K562 (cell line): ENCODE results near the gene OR2F1. TPM values are rescaled to one million over a fixed set of nuclear protein-coding genes. Genes with fewer than 3 reads are reported as not detected.

ENCODE experiments used
- ATAC-seq: fragments of 200-7000 bp; cut with Tn5 transposase; 3 replicates; pipeline ENCODE4 v1.9.1; 2020; ENCODE audit warnings: moderate library complexity
- BruUV-seq: library from RNA; stranded (reverse); fragments of 400-500 nt; replicated peaks from 2 replicates; lab custom pipeline; 2021; lab: Mats Ljungman, UMichigan
- CTCF ChIA-PET: fragments of 300-600 bp; formaldehyde crosslinking; extraction: SDS; loops from one replicate; lab custom pipeline; 2021; ENCODE audit warnings: low intra/inter-chr PET ratio; lab: Yijun Ruan, JAX
- POLR2A ChIA-PET: fragments of 300-600, 350-650 bp; sonication (Branson Sonifier 250); formaldehyde crosslinking; extraction: SDS; loops from one replicate; lab custom pipeline; 2021; ENCODE audit warnings: antibody characterized with exemption, inconsistent platforms; lab: Yijun Ruan, JAX
- DNase-seq, 4 experiments: peaks; one replicate each; pipeline versions ENCODE4 v3.0.0 to v3.0.0-alpha.2; 2011 to 2018; ENCODE audit warnings: low spot score in 3 of 4, mixed read lengths in 3 of 4; ENCODE audit errors: extremely low read depth in 1 of 4
- FAIRE-seq: peaks from 2 replicates; lab custom pipeline; 2011; peaks lifted over from hg19 to GRCh38; lab: Jason Lieb, UNC
- H2AFZ ChIP-seq: 2 replicates; pipeline ENCODE4 v1.6.0; 2011; ENCODE audit warnings: low read depth, low read length, control low read depth, inconsistent platforms
- H3K27ac ChIP-seq: fragments of 200-600 bp; 3 replicates; pipeline ENCODE4 v1.8.0; 2011; ENCODE audit warnings: low read depth, mild to moderate bottlenecking, control low read depth, inconsistent platforms, low read length, moderate library complexity, mixed read lengths; ENCODE audit errors: extremely low read depth
- H3K27me3 ChIP-seq, 2 experiments: fragments of 300-600 bp in 1 of 2; 2 replicates in 1 of 2; 3 replicates in 1 of 2; pipeline versions ENCODE4 v1.6.0 to v1.8.0; 2011; ENCODE audit warnings: inconsistent platforms in 2 of 2, low read length in 2 of 2, mild to moderate bottlenecking in 1 of 2, mixed read lengths in 1 of 2, moderate library complexity in 1 of 2; ENCODE audit not compliant: control insufficient read depth in 2 of 2, insufficient read depth in 2 of 2
- H3K36me3 ChIP-seq: fragments of 300-600 bp; 3 replicates; pipeline ENCODE4 v1.8.0; 2011; ENCODE audit warnings: mild to moderate bottlenecking, low read length, inconsistent platforms; ENCODE audit not compliant: control insufficient read depth, insufficient read depth
- H3K4me1 ChIP-seq, 2 experiments: fragments of 200-600 bp in 1 of 2; replicated peaks in 1 of 2; 2 replicates in 1 of 2; 3 replicates in 1 of 2; pipeline versions ENCODE4 v1.5.1 to v1.8.0; 2011; ENCODE audit warnings: inconsistent platforms in 2 of 2, low read length in 2 of 2, mild to moderate bottlenecking in 1 of 2, mixed read lengths in 1 of 2, moderate library complexity in 1 of 2; ENCODE audit not compliant: control insufficient read depth in 2 of 2, insufficient read depth in 2 of 2
- H3K4me2 ChIP-seq: 2 replicates; pipeline ENCODE4 v1.6.1; 2011; ENCODE audit warnings: low read length, control low read depth, inconsistent platforms, mixed read lengths; ENCODE audit not compliant: insufficient read depth
- H3K4me3 ChIP-seq: fragments of 200-600 bp; sonication (generic), shearing (Covaris generic); 2 replicates; pipeline ENCODE4 v1.5.1; 2016; ENCODE audit warnings: control low read depth, inconsistent platforms
- H3K79me2 ChIP-seq: fragments of 200-600 bp; 3 replicates; pipeline ENCODE4 v1.8.0; 2011; ENCODE audit warnings: low read length, inconsistent platforms; ENCODE audit not compliant: control insufficient read depth, insufficient read depth
- H3K9ac ChIP-seq, 2 experiments: 2 replicates each; pipeline versions ENCODE4 v1.6.0 to v1.6.1; 2011; ENCODE audit warnings: low read depth in 2 of 2, low read length in 2 of 2, control low read depth in 1 of 2, inconsistent platforms in 1 of 2, mild to moderate bottlenecking in 1 of 2, mixed read lengths in 1 of 2; ENCODE audit not compliant: insufficient read depth in 1 of 2
- H3K9me1 ChIP-seq: one replicate; pipeline ENCODE4 v1.6.0; 2011; ENCODE audit warnings: inconsistent platforms, mild to moderate bottlenecking, low read length, moderate library complexity; ENCODE audit not compliant: control insufficient read depth, insufficient read depth
- H3K9me3 ChIP-seq: replicated peaks from 2 replicates; pipeline ENCODE4 v1.5.1; 2011; ENCODE audit warnings: low read depth, low read length, inconsistent platforms; ENCODE audit not compliant: control insufficient read depth, insufficient read depth
- H4K20me1 ChIP-seq: replicated peaks from 2 replicates; pipeline ENCODE4 v1.6.1; 2011; ENCODE audit warnings: low read length, inconsistent platforms, mixed read lengths; ENCODE audit not compliant: control insufficient read depth, insufficient read depth
- CBFA2T3 ChIP-seq: fragments of 450-650 bp; IDR thresholded peaks from 2 replicates; pipeline ENCODE4 v1.6.1; 2017
- CCNT2 ChIP-seq: IDR thresholded peaks from 2 replicates; pipeline ENCODE4 v1.6.1; 2011; ENCODE audit warnings: borderline replicate concordance, low read depth, mild to moderate bottlenecking, moderate library complexity, mixed read lengths, low read length; ENCODE audit not compliant: insufficient read length; ENCODE audit errors: extremely low read depth
- CXXC5 ChIP-seq: fragments of 250-450 bp; sonication (Bioruptor Pico); IDR thresholded peaks from 2 replicates; pipeline ENCODE4 v1.8.0; 2022; ENCODE audit warnings: inconsistent platforms, mild to moderate bottlenecking, moderate library complexity
- FOXM1 ChIP-seq, 2 experiments: fragments of 450-650 bp in 1 of 2; sonication (generic) in 1 of 2; formaldehyde crosslinking in 1 of 2; IDR thresholded peaks; 2 replicates each; pipeline versions ENCODE4 v1.6.1 to v1.9.0; 2017 to 2022; ENCODE audit warnings: low read depth in 2 of 2, mild to moderate bottlenecking in 2 of 2, missing genetic modification reagents in 1 of 2, moderate library complexity in 1 of 2
- HINFP ChIP-seq: fragments of 450-650 bp; conservative IDR thresholded peaks from 2 replicates; pipeline ENCODE4 v1.6.1; 2016; ENCODE audit warnings: missing genetic modification characterization, low read depth, mild to moderate bottlenecking, control low read depth, missing compliant biosample characterization
- KLF10 ChIP-seq: fragments of 250-450 bp; sonication (Bioruptor Pico); IDR thresholded peaks from 2 replicates; pipeline ENCODE4 v1.6.1; 2021; ENCODE audit warnings: matching md5 sums
- KLF16 ChIP-seq: IDR thresholded peaks from 2 replicates; pipeline ENCODE4 v1.6.1; 2016; ENCODE audit warnings: antibody characterized with exemption
- PRPF4 ChIP-seq: fragments of 200-400 bp; formaldehyde crosslinking; IDR thresholded peaks from one replicate; pipeline ENCODE4 v1.6.1; 2017; ENCODE audit warnings: low read length, low read depth, mild to moderate bottlenecking; ENCODE audit not compliant: insufficient read depth, poor library complexity, severe bottlenecking
- PYGO2 ChIP-seq: fragments of 450-650 bp; IDR thresholded peaks from 2 replicates; pipeline ENCODE4 v1.6.1; 2016; ENCODE audit warnings: mild to moderate bottlenecking, missing genetic modification characterization, moderate library complexity, missing compliant biosample characterization
- RBFOX2 ChIP-seq: fragments of 200-400 bp; formaldehyde crosslinking; IDR thresholded peaks from 2 replicates; pipeline ENCODE4 v1.6.1; 2017; ENCODE audit warnings: low read depth, mild to moderate bottlenecking, low read length, moderate library complexity
- SMAD2 ChIP-seq: fragments of 150-350 bp; IDR thresholded peaks from 2 replicates; pipeline ENCODE4 v1.6.1; 2014; ENCODE audit warnings: low read depth, mild to moderate bottlenecking, low read length
- SMAD3 ChIP-seq: fragments of 450-650 bp; formaldehyde crosslinking; conservative IDR thresholded peaks from 2 replicates; pipeline ENCODE4 v1.4.0; 2020; ENCODE audit warnings: mild to moderate bottlenecking
- SREBF2 ChIP-seq: sonication (generic); formaldehyde crosslinking; IDR thresholded peaks from 2 replicates; pipeline ENCODE4 v1.4.0; 2020; ENCODE audit warnings: mild to moderate bottlenecking, missing genetic modification reagents
- STAT6 ChIP-seq: sonication (generic); formaldehyde crosslinking; IDR thresholded peaks from 2 replicates; pipeline ENCODE4 v1.8.1; 2023; ENCODE audit warnings: mild to moderate bottlenecking, missing genetic modification reagents
- ZBTB43 ChIP-seq: sonication (generic); formaldehyde crosslinking; IDR thresholded peaks from 2 replicates; pipeline ENCODE4 v1.8.0; 2023; ENCODE audit warnings: mild to moderate bottlenecking, missing genetic modification reagents
- ZNF175 ChIP-seq: fragments of 200-800 bp; sonication (Bioruptor generic); IDR thresholded peaks from 2 replicates; pipeline ENCODE4 v1.6.1; 2016; ENCODE audit warnings: low read depth, mild to moderate bottlenecking, missing genetic modification characterization, missing compliant biosample characterization
- WGBS: fragments of 100-300 bp; shearing (Covaris generic); methylation state at CpG from one replicate; pipeline ENCODE4 v1.1.6; 2016; ENCODE audit warnings: low coverage, mixed read lengths; ENCODE audit not compliant: insufficient coverage; ENCODE audit errors: missing lambda C conversion rate; 5-methylcytosine and 5-hydroxymethylcytosine counted together
- in situ Hi-C: fragments of 300-500 bp; cut with MboI; formaldehyde crosslinking; loops from 4 replicates; pipeline ENCODE4 v1.15.0; 2018; ENCODE audit warnings: inconsistent platforms, mixed read lengths
- intact Hi-C: fragments of 100-400 bp; cut with micrococcal nuclease; formaldehyde crosslinking; loops from 2 replicates; pipeline ENCODE4 v1.14.2; 2022
- polyA plus RNA-seq, 8 experiments: library from polyadenylated mRNA; depleted of rRNA in 4 of 8; stranded (reverse) in 5 of 8; unstranded in 3 of 8; fragments of >200 nt; fragmentation: Nextera tagmentation in 2 of 8; fragmentation: Illumina TruSeq in 1 of 8; extraction: Ambion mirVana in 2 of 8; extraction: Trizol in 1 of 8; gene quantifications; 2 replicates each; pipeline versions ENCODE4 v1.2.1 to v1.2.3, GENCODE V29; 2011 to 2014; ENCODE audit warnings: inconsistent platforms in 1 of 8, missing spikeins in 1 of 8
- total RNA-seq, 7 experiments: library from RNA; depleted of rRNA in 6 of 7; stranded (reverse); fragments of >200 nt in 6 of 7; fragmentation: Illumina TruSeq in 2 of 7; extraction: Trizol in 2 of 7; gene quantifications; 2 replicates each; pipeline versions ENCODE4 v1.2.1 to v1.2.3, GENCODE V29; 2011 to 2021; ENCODE audit warnings: low replicate concordance in 1 of 7

OR2F1 gene
- total and polyA plus RNA-seq, 9 of the 15 experiments (the other 6 are each of a cell fraction or from before 2014, with no cell fraction given): not detected

- TF ChIP-seq STAT6: no peak
- TF ChIP-seq RBFOX2: no peak
- no peak for TF ChIP-seq CXXC5 (CRISPR knock-in tag)
Measured at GRCh38 chr7:143965280-143965679, 10.6 kb downstream of the OR2F1 start (continued).

GRCh38 chr7:143967398-143967797, 12.8 kb downstream of the OR2F1 start:
- intact Hi-C loops: no loop called here
- DNase-seq: no peak
- no peaks in the 10 kb centered on the region for H3K4me1 ChIP-seq
- H3K27me3 ChIP-seq: no peaks in the 10 kb centered on the region
- no peaks in the 10 kb centered on the region for H3K9me1 ChIP-seq
- H3K27ac ChIP-seq: no peak overlapping the region
- no peak overlapping the region for H3K4me3 ChIP-seq
- CTCF ChIA-PET: no interaction called here
- H3K79me2 ChIP-seq: no peaks in the 10 kb centered on the region
- no peak for FAIRE-seq
- no peaks in the 10 kb centered on the region for H3K9me3 ChIP-seq
- TF ChIP-seq KLF10: no peak
- no peak for TF ChIP-seq PRPF4
- no peak for TF ChIP-seq ZNF175 (CRISPR knock-in tag)
- no peak for TF ChIP-seq FOXM1 (IDR thresholded peaks at IDR 0.05; ENCODE audit: low read depth)
- TF ChIP-seq FOXM1 (CRISPR knock-in tag; IDR thresholded peaks at IDR 0.05; ENCODE audit: low read depth): no peak
- no peak for TF ChIP-seq SMAD3
- no peak for TF ChIP-seq CBFA2T3
- no peak for TF ChIP-seq ZBTB43 (CRISPR knock-in tag)
- TF ChIP-seq HINFP (tag): no peak
- TF ChIP-seq SREBF2: no peak
- no peak for TF ChIP-seq SMAD2
- TF ChIP-seq CCNT2: no peak
- no peak for TF ChIP-seq KLF16
- TF ChIP-seq PYGO2 (tag): no peak
- WGBS: 2% methylated on average over 4 of the region's 4 CpGs
- ATAC-seq: no peak; the same call in 2 of the 3 replicates
- H3K36me3 ChIP-seq: no peaks in the 10 kb centered on the region
- H2AFZ ChIP-seq: no peak overlapping the region
- H3K4me2 ChIP-seq: no peak overlapping the region
- no peak overlapping the region for H3K9ac ChIP-seq
- in situ Hi-C loops: no loop called here
- no peaks in the 10 kb centered on the region for H4K20me1 ChIP-seq
- POLR2A ChIA-PET: interaction anchor here (0.5 kb wide), 1 partner anchor 96 kb away, joined by 3 read pairs; no protein-coding TSS in a partner anchor
- BruUV-seq: no TSS peak
